ENCODE measurements around the gene CAMKK2. TPM values are rescaled to one million over a fixed set of nuclear protein-coding genes. Genes with fewer than 3 reads are reported as not detected.

The CAMKK2 gene
- total RNA-seq (2012; rRNA removed) = 15.0 and 15.2 TPM in 2 replicates
- 24.7 and 25.7 TPM in 2 replicates for polyA plus RNA-seq (2012; rRNA removed)
- 22.6 and 26.2 TPM in 2 replicates for polyA plus RNA-seq (2012; cell fraction: cytosol; rRNA removed)
- 48.0 and 52.9 TPM in 2 replicates for polyA plus RNA-seq (2012; cell fraction: nucleus; rRNA removed; ENCODE audit: low replicate concordance)
- Bru-seq, nascent RNA = percentile 64 among the genes with signal in this experiment
- percentile 71 among the genes with signal in this experiment for BruChase-seq, experiment 1, labeled RNA remaining after a 6-hour chase
- percentile 68 among the genes with signal in this experiment for BruChase-seq, experiment 2, labeled RNA remaining after a 2-hour chase
- long read RNA-seq, partial matches to known transcripts = 7 of 39 reads
- long read RNA-seq, other reads (novel, unspliced or antisense) = 26 of 39 reads

DNA sequence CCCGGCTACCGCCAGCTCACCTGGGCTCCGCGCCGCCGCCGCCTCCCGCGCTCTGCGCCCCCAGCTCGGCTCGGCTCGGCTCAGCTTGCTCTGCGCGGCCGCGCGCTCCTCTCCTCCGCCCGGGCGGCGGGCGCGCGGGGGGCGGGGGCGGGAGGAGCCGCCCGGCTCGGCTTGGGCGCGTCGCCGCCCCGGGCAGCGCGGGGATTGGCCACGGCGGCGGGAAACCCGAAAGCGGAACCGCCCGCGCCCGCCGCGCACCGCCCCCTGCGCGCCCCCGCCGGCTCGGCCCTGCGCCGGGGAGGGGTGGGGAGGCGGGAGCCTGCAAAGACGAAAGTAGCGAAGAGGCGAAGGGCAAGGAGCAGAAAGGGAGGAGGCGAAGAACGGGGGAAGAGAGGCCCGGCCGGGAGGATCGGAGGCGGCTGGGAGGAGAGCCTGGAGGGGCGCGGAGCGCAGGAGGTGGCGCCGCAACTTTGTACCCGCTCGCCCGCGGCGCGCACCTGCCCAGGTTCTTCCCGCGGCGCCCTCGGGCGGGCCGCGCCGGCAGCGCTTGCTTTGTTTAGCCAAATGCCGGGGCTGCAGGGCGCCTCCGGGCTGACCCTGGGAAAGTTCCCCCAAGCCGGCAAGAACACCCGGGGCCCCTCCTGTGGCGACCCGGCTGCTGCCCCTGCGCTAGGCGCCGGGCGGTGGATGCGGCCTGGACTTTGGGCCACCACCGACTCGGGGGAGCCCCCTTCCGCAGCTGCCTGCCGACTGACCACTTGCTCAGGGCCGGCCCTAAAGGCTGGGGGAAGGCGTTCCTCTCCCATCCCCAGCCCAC lies at the start of gene CAMKK2:
TSS of gene CAMKK2 (minus strand) at position 92 of the 817 bp plus-strand sequence. CDS start 22,183 bp downstream, outside the sequence.
- ATAC-seq (ENCODE audit: low read depth) = peak; percentile 92
- no peak within 1 kb of the TSS for H3K18ac ChIP-seq (ENCODE audit: low read depth, low read length)
- H3K27ac ChIP-seq (ENCODE audit: insufficient read depth, low read length) = peak within 1 kb of the TSS; percentile 49; the same call in 1 of the 2 replicates
- H4K8ac ChIP-seq (ENCODE audit: low read depth in 2 of 2, low read length in 2 of 2) = peak within 1 kb of the TSS; percentile 45 to 67; a peak in 2 of 4 replicates
- no peaks in the 10 kb centered on the region for H3K36me3 ChIP-seq (ENCODE audit: control insufficient read depth, insufficient read depth, low read length)
- H3K27me3 ChIP-seq (ENCODE audit: control insufficient read depth, insufficient read depth, low read length) = no peaks in the 10 kb centered on the region
- H4K91ac ChIP-seq (ENCODE audit: insufficient read depth, low read depth, low read length) = peak within 1 kb of the TSS; percentile 41; the same call in 1 of the 2 replicates
- POLR2A ChIA-PET (ENCODE audit: unreplicated experiment) = interaction anchor here (0.6 to 1.5 kb wide), 4 partner anchors 11 to 56 kb away, joined by 4 to 8 read pairs (median 5); no protein-coding TSS in a partner anchor
- peaks cover 8% of the 10 kb centered on the region for H4K20me1 ChIP-seq (ENCODE audit: insufficient read depth, low read length)
- no TSS peak for BruUV-seq (replicated peaks)
- peaks cover 19 to 38% of the 10 kb centered on the region in 2 experiments for H3K79me1 ChIP-seq (ENCODE audit: low read depth in 1 of 2, low read length in 2 of 2)
- H4K5ac ChIP-seq (ENCODE audit: low read depth, low read length) = no peak within 1 kb of the TSS; the same call in 1 of the 2 replicates
- peak; percentile 70 for DNase-seq
- peak within 1 kb of the TSS; percentile 49 for H2BK5ac ChIP-seq (ENCODE audit: low read depth, low read length, poor library complexity, severe bottlenecking)
- peak within 1 kb of the TSS; percentile 72 for H3K9ac ChIP-seq (ENCODE audit: low read depth, low read length)
- H3K4ac ChIP-seq (ENCODE audit: low read depth, low read length) = peak within 1 kb of the TSS; percentile 86
- peak within 1 kb of the TSS; percentile 98 for H2AK9ac ChIP-seq (replicated peaks; ENCODE audit: low read depth, low read length, poor library complexity)
- H3K4me2 ChIP-seq (ENCODE audit: low read depth, low read length) = peak within 1 kb of the TSS; percentile 89
- peak within 1 kb of the TSS; percentile 78 for H3K23ac ChIP-seq (ENCODE audit: low read depth, low read length)
- peak within 1 kb of the TSS; percentile 91 for H3K4me3 ChIP-seq (ENCODE audit: insufficient read depth, low read depth, low read length)
- TF ChIP-seq RCOR1 (IDR thresholded peaks at IDR 0.05; ENCODE audit: insufficient replicate concordance, low read length) (no peak), MAZ (IDR thresholded peaks at IDR 0.05; ENCODE audit: borderline replicate concordance, low read depth, low read length) (peak; percentile 96; the same call in 1 of the 2 replicates)
- TF ChIP-seq, protein P1, sequence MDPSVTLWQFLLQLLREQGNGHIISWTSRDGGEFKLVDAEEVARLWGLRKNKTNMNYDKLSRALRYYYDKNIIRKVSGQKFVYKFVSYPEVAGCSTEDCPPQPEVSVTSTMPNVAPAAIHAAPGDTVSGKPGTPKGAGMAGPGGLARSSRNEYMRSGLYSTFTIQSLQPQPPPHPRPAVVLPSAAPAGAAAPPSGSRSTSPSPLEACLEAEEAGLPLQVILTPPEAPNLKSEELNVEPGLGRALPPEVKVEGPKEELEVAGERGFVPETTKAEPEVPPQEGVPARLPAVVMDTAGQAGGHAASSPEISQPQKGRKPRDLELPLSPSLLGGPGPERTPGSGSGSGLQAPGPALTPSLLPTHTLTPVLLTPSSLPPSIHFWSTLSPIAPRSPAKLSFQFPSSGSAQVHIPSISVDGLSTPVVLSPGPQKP (IDR thresholded peaks at IDR 0.05; ENCODE audit: borderline replicate concordance, low read depth, low read length) = no peak
- CTCF ChIA-PET = no interaction called here
- peaks cover 7% of the 10 kb centered on the region for H3K4me1 ChIP-seq (ENCODE audit: control insufficient read depth, insufficient read depth, low read length)
- WGBS, 2 experiments (ENCODE audit: extremely low coverage in 2 of 2, insufficient read length in 1 of 2) = 0% methylated on average over 28 of the region's 104 CpGs; no CpG with 5 or more reads in 1 of the 2 experiments
- H2AFZ ChIP-seq (replicated peaks; ENCODE audit: low read length, poor library complexity) = peak within 1 kb of the TSS; percentile 98
- intact Hi-C loops (cut with micrococcal nuclease) = no loop called here
- peak within 1 kb of the TSS; percentile 52; the same call in 1 of the 2 replicates for H3K14ac ChIP-seq (replicated peaks; ENCODE audit: low read depth, low read length)
- no peak within 1 kb of the TSS for H2BK20ac ChIP-seq (ENCODE audit: low read depth, low read length)
- dilution Hi-C loops (cut with HindIII; ENCODE audit: low sequenced_read_pairs, unreplicated experiment) = no loop called here
- H3K56ac ChIP-seq (ENCODE audit: extremely low read depth, insufficient read depth, low read length) = peak within 1 kb of the TSS; percentile 43; the same call in 1 of the 2 replicates
- no peak within 1 kb of the TSS for H2BK120ac ChIP-seq (ENCODE audit: low read depth, low read length)
- in situ Hi-C loops (cut with MboI; ENCODE audit: low sequenced_read_pairs) = no loop called here
- H2AK5ac ChIP-seq (ENCODE audit: low read depth, low read length) = peak within 1 kb of the TSS; percentile 59
- no peaks in the 10 kb centered on the region for H3K9me3 ChIP-seq (ENCODE audit: control insufficient read depth, insufficient read depth, low read length)
- no peak within 1 kb of the TSS for H2BK15ac ChIP-seq (ENCODE audit: low read depth, low read length)
- H3K9me1 ChIP-seq (ENCODE audit: insufficient read depth, low read length) = peaks cover 2% of the 10 kb centered on the region; the same call in 1 of the 2 replicates
